H1 (cell line): ENCODE results near the gene MAPK9. TPM values are rescaled to one million over a fixed set of nuclear protein-coding genes. Genes with fewer than 3 reads are reported as not detected.

Source experiments
- CTCF ChIA-PET: fragments of 300-600 bp; sonication (Branson Sonifier 250); formaldehyde crosslinking; loops from one replicate; lab custom pipeline; 2021; ENCODE audit not compliant: partially characterized antibody; lab: Charles Lee
- POLR2A ChIA-PET: fragments of 300-600 bp; sonication (Branson Sonifier 250); formaldehyde crosslinking; loops from one replicate; lab custom pipeline; 2021; ENCODE audit warnings: inconsistent platforms; ENCODE audit not compliant: partially characterized antibody; lab: Charles Lee
- DNase-seq, 2 experiments: peaks; one replicate each; pipeline versions ENCODE4 v3.0.0 to v3.0.0-alpha.2; 2010 to 2022; ENCODE audit warnings: low spot score in 2 of 2, low read depth in 1 of 2, mixed read lengths in 1 of 2
- FAIRE-seq: peaks from 2 replicates; lab custom pipeline; 2011; peaks lifted over from hg19 to GRCh38; lab: Jason Lieb, UNC
- H2AFZ ChIP-seq: 2 replicates; pipeline ENCODE4 v1.8.1; 2012; ENCODE audit warnings: low read length, inconsistent platforms
- H2AK5ac ChIP-seq: 2 replicates; pipeline ENCODE4 v1.6.1; 2013; ENCODE audit warnings: low read depth, low read length
- H2BK120ac ChIP-seq: replicated peaks from 2 replicates; pipeline ENCODE3; 2013; ENCODE audit warnings: low read depth, low read length, inconsistent platforms
- H2BK12ac ChIP-seq: 2 replicates; pipeline ENCODE4 v1.6.1; 2013; ENCODE audit warnings: low read depth, low read length
- H2BK15ac ChIP-seq: 2 replicates; pipeline ENCODE4 v1.6.1; 2013; ENCODE audit warnings: low read length
- H2BK20ac ChIP-seq: 2 replicates; pipeline ENCODE4 v1.6.1; 2013; ENCODE audit warnings: low read length
- H2BK5ac ChIP-seq: 2 replicates; pipeline ENCODE4 v1.6.1; 2013; ENCODE audit warnings: low read depth, low read length
- H3K14ac ChIP-seq: 2 replicates; pipeline ENCODE4 v1.6.1; 2013; ENCODE audit warnings: inconsistent platforms; ENCODE audit not compliant: insufficient read length
- H3K18ac ChIP-seq: 2 replicates; pipeline ENCODE4 v1.6.1; 2013; ENCODE audit warnings: low read length; ENCODE audit errors: extremely low read depth
- H3K23ac ChIP-seq: 2 replicates; pipeline ENCODE4 v1.6.1; 2013; ENCODE audit warnings: inconsistent platforms; ENCODE audit not compliant: insufficient read length
- H3K23me2 ChIP-seq: 2 replicates; pipeline ENCODE4 v1.6.1; 2013; ENCODE audit warnings: low read depth, low read length
- H3K27ac ChIP-seq: 2 replicates; pipeline ENCODE4 v1.6.1; 2011; ENCODE audit warnings: low read depth, low read length, inconsistent platforms
- H3K27me3 ChIP-seq, 4 experiments: replicated peaks in 1 of 4; 1 replicate in 1 of 4; 2 replicates in 3 of 4; pipeline versions ENCODE4 v1.6.1 to v1.8.1; 2011 to 2013; ENCODE audit warnings: low read length in 3 of 4, mild to moderate bottlenecking in 3 of 4, inconsistent platforms in 2 of 4, mixed read lengths in 2 of 4, moderate library complexity in 1 of 4; ENCODE audit not compliant: control insufficient read depth in 3 of 4, insufficient read depth in 3 of 4; ENCODE audit errors: extremely low read depth in 1 of 4
- H3K36me3 ChIP-seq, 4 experiments: 2 replicates each; pipeline versions ENCODE4 v1.6.1 to v1.8.1; 2011 to 2013; ENCODE audit warnings: mild to moderate bottlenecking in 4 of 4, low read length in 3 of 4, moderate library complexity in 2 of 4, control low read depth in 1 of 4, inconsistent platforms in 1 of 4; ENCODE audit not compliant: insufficient read depth in 4 of 4, control insufficient read depth in 2 of 4
- H3K4ac ChIP-seq: replicated peaks from 2 replicates; pipeline ENCODE3; 2013; ENCODE audit warnings: low read length, low read depth, mixed read lengths, inconsistent platforms; ENCODE audit not compliant: insufficient read length
- H3K4me1 ChIP-seq, 4 experiments: replicated peaks in 1 of 4; 1 replicate in 1 of 4; 2 replicates in 3 of 4; pipeline versions ENCODE4 v1.6.1 to v1.8.1; 2011 to 2013; ENCODE audit warnings: low read length in 3 of 4, inconsistent platforms in 2 of 4, mixed read lengths in 1 of 4; ENCODE audit not compliant: insufficient read depth in 4 of 4, control insufficient read depth in 3 of 4
- H3K4me2 ChIP-seq, 2 experiments: 2 replicates each; pipeline versions ENCODE4 v1.6.1 to v1.8.1; 2011 to 2013; ENCODE audit warnings: low read depth in 2 of 2, low read length in 2 of 2, control low read depth in 1 of 2, inconsistent platforms in 1 of 2, mild to moderate bottlenecking in 1 of 2; ENCODE audit not compliant: insufficient read depth in 1 of 2
- H3K4me3 ChIP-seq, 4 experiments: fragments of 200-600, 300-600 bp in 1 of 4; sonication (generic), shearing (Covaris generic), sonication (Bioruptor Twin) in 1 of 4; 2 replicates each; pipeline versions ENCODE4 v1.5.1 to v1.8.1; 2011 to 2016; ENCODE audit warnings: low read length in 4 of 4, low read depth in 3 of 4, control low read depth in 2 of 4, inconsistent platforms in 2 of 4, mild to moderate bottlenecking in 2 of 4, mixed read lengths in 1 of 4, moderate library complexity in 1 of 4; ENCODE audit not compliant: insufficient read depth in 2 of 4; ENCODE audit errors: extremely low read depth in 1 of 4
- H3K56ac ChIP-seq: replicated peaks from 2 replicates; pipeline ENCODE3; 2013; ENCODE audit warnings: low read depth, mild to moderate bottlenecking, mixed read lengths, low read length, inconsistent platforms; ENCODE audit not compliant: insufficient read length
- H3K79me1 ChIP-seq: 2 replicates; pipeline ENCODE4 v1.6.1; 2013; ENCODE audit warnings: low read depth, low read length, control low read depth
- H3K79me2 ChIP-seq, 2 experiments: 2 replicates each; pipeline versions ENCODE4 v1.6.1 to v1.8.1; 2012 to 2013; ENCODE audit warnings: low read length in 2 of 2, mild to moderate bottlenecking in 2 of 2, inconsistent platforms in 1 of 2; ENCODE audit not compliant: insufficient read depth in 2 of 2, control insufficient read depth in 1 of 2
- H3K9ac ChIP-seq, 4 experiments: replicated peaks in 1 of 4; 1 replicate in 1 of 4; 2 replicates in 3 of 4; pipeline versions ENCODE4 v1.6.1 to v1.8.1; 2011 to 2013; ENCODE audit warnings: low read depth in 3 of 4, low read length in 3 of 4, control low read depth in 2 of 4, mild to moderate bottlenecking in 2 of 4, moderate library complexity in 2 of 4, inconsistent platforms in 1 of 4; ENCODE audit errors: extremely low read depth in 1 of 4
- H3K9me3 ChIP-seq, 2 experiments: 2 replicates each; pipeline versions ENCODE4 v1.6.1 to v1.8.1; 2012 to 2013; ENCODE audit warnings: mild to moderate bottlenecking in 2 of 2, moderate library complexity in 2 of 2, control low read depth in 1 of 2, inconsistent platforms in 1 of 2, low read depth in 1 of 2, low read length in 1 of 2, mixed read lengths in 1 of 2; ENCODE audit not compliant: insufficient read depth in 2 of 2
- H4K20me1 ChIP-seq, 2 experiments: replicated peaks in 1 of 2; 2 replicates each; pipeline versions ENCODE3 to v1.8.1; 2011 to 2013; ENCODE audit warnings: inconsistent platforms in 2 of 2, low read length in 2 of 2, mild to moderate bottlenecking in 1 of 2; ENCODE audit not compliant: insufficient read depth in 2 of 2, control insufficient read depth in 1 of 2
- H4K5ac ChIP-seq: 2 replicates; pipeline ENCODE4 v1.6.1; 2013; ENCODE audit warnings: low read length, low read depth, mixed read lengths, inconsistent platforms; ENCODE audit not compliant: insufficient read length
- H4K8ac ChIP-seq: 2 replicates; pipeline ENCODE4 v1.8.0; 2013; ENCODE audit warnings: mild to moderate bottlenecking, moderate library complexity, low read length, inconsistent platforms; ENCODE audit not compliant: insufficient read depth; ENCODE audit errors: extremely low read depth
- H4K91ac ChIP-seq: replicated peaks from 2 replicates; pipeline ENCODE3; 2013; ENCODE audit warnings: low read length, mixed read lengths, inconsistent platforms; ENCODE audit not compliant: insufficient read length
- ASH2L ChIP-seq: fragments of 200-600, 300-600 bp; sonication (generic); IDR thresholded peaks from one replicate; pipeline ENCODE4 v1.7.1; 2017; ENCODE audit warnings: low read length
- CEBPB ChIP-seq: IDR thresholded peaks from 2 replicates; pipeline ENCODE4 v1.6.1; 2012; ENCODE audit warnings: low read depth, low read length
- CTBP2 ChIP-seq: IDR thresholded peaks from 2 replicates; pipeline ENCODE4 v1.7.0; 2011; ENCODE audit warnings: borderline replicate concordance, mild to moderate bottlenecking, moderate library complexity, mixed read lengths, low read length; ENCODE audit not compliant: insufficient read depth, insufficient read length
- KDM1A ChIP-seq: fragments of 200-600, 300-600 bp; sonication (generic); IDR thresholded peaks from 2 replicates; pipeline ENCODE4 v1.7.1; 2016; ENCODE audit warnings: mild to moderate bottlenecking, low read length, borderline replicate concordance
- MAFK ChIP-seq: IDR thresholded peaks from 2 replicates; pipeline ENCODE4 v1.6.1; 2012; ENCODE audit warnings: low read depth, mild to moderate bottlenecking, improper control_type of control experiment, low read length
- PHF8 ChIP-seq: fragments of 200-600 bp; sonication (generic); conservative IDR thresholded peaks from 2 replicates; pipeline ENCODE4 v1.7.1; 2012; ENCODE audit warnings: low read depth, mild to moderate bottlenecking, inconsistent platforms, low read length, moderate library complexity
- POLR2A ChIP-seq, 2 experiments: IDR thresholded peaks; 1 replicate in 1 of 2; 2 replicates in 1 of 2; pipeline ENCODE4 v1.6.1; 2011; ENCODE audit warnings: low read depth in 2 of 2, low read length in 2 of 2, mild to moderate bottlenecking in 2 of 2; ENCODE audit errors: control extremely low read depth in 1 of 2
- RAD21 ChIP-seq, 2 experiments: IDR thresholded peaks in 1 of 2; conservative IDR thresholded peaks in 1 of 2; 2 replicates each; pipeline ENCODE4 v1.6.1; 2011; ENCODE audit warnings: low read depth in 2 of 2, low read length in 2 of 2, improper control_type of control experiment in 1 of 2, inconsistent platforms in 1 of 2, mild to moderate bottlenecking in 1 of 2, moderate library complexity in 1 of 2
- SIN3A ChIP-seq, 2 experiments: IDR thresholded peaks in 1 of 2; conservative IDR thresholded peaks in 1 of 2; 2 replicates each; pipeline ENCODE4 v1.6.1; 2011 to 2012; ENCODE audit warnings: low read length in 2 of 2, improper control_type of control experiment in 1 of 2, low read depth in 1 of 2, mild to moderate bottlenecking in 1 of 2
- SIRT6 ChIP-seq: IDR thresholded peaks from one replicate; pipeline ENCODE4 v1.7.1; 2012; ENCODE audit warnings: low read length, inconsistent platforms
- TAF1 ChIP-seq: IDR thresholded peaks from 2 replicates; pipeline ENCODE4 v1.6.1; 2011; ENCODE audit warnings: mild to moderate bottlenecking, low read depth, low read length
- TBP ChIP-seq: IDR thresholded peaks from 2 replicates; pipeline ENCODE4 v1.6.1; 2011; ENCODE audit warnings: low read depth, low read length, improper control_type of control experiment
- USF2 ChIP-seq: IDR thresholded peaks from 2 replicates; pipeline ENCODE4 v1.6.1; 2011; ENCODE audit warnings: low read length, improper control_type of control experiment
- YY1 ChIP-seq: IDR thresholded peaks from 2 replicates; pipeline ENCODE4 v1.6.1; 2011; ENCODE audit warnings: low read depth, mild to moderate bottlenecking, low read length
- WGBS, 2 experiments: shearing (Covaris generic) in 1 of 2; methylation state at CpG; one replicate each; pipeline versions ENCODE4 v1.1.6 to v1.1.7; 2013 to 2015; ENCODE audit warnings: low lambda C conversion rate in 2 of 2, mixed read lengths in 2 of 2, inconsistent platforms in 1 of 2, low coverage in 1 of 2, missing lambda C conversion rate in 1 of 2; ENCODE audit not compliant: insufficient replicate concordance in 2 of 2, insufficient coverage in 1 of 2, insufficient read length in 1 of 2; ENCODE audit errors: extremely low coverage in 1 of 2, missing lambda C conversion rate in 1 of 2; 5-methylcytosine and 5-hydroxymethylcytosine counted together
- polyA plus RNA-seq, 7 experiments: library from polyadenylated mRNA; depleted of rRNA in 3 of 7; stranded (reverse) in 5 of 7; unstranded in 2 of 7; fragments of >200 nt in 5 of 7; fragments of 200-250 nt in 2 of 7; gene quantifications; 1 replicate in 5 of 7; 2 replicates in 1 of 7; 4 replicates in 1 of 7; pipeline versions ENCODE4 v1.2.1 to v1.2.3, GENCODE V29; 2011 to 2013; ENCODE audit warnings: missing spikeins in 2 of 7, mixed read lengths in 2 of 7
- total RNA-seq: library from RNA; stranded (reverse); fragmentation: NEBNext Ultra II Directional; extraction: Animal tissue kit (Norgen Biotek cat#: 25700); gene quantifications from 2 replicates; pipeline ENCODE4 v1.2.1, GENCODE V29; 2021

MAPK9 gene
- total and polyA plus RNA-seq, 2 of the 8 experiments (the other 6 are each of a cell fraction or from before 2014, with no cell fraction given): 22.3 to 43.7 TPM

GRCh38 chr5:180235846-180236245 lies 56.0 kb downstream of the MAPK9 start:
- H3K36me3 ChIP-seq: peaks cover 5 to 33% (median 9%) of the 10 kb centered on the region in 4 experiments; a peak in 6 of 8 replicates
- TF ChIP-seq POLR2A (IDR thresholded peaks at IDR 0.05; ENCODE audit: control extremely low read depth in 1 of 2, low read depth in 2 of 2, low read length in 2 of 2) (no peak), SIN3A (conservative IDR thresholded peaks at IDR 0.05 in 1 of 2, IDR thresholded peaks at IDR 0.05 in 1 of 2; ENCODE audit: low read depth in 1 of 2, low read length in 2 of 2) (no peak), SIRT6 (no peak), KDM1A (no peak), CEBPB (no peak), USF2 (no peak), YY1 (no peak), PHF8 (no peak), MAFK (no peak), CTBP2 (no peak), ASH2L (no peak), TAF1 (no peak), RAD21 (IDR thresholded peaks at IDR 0.05 in 1 of 2, conservative IDR thresholded peaks at IDR 0.05 in 1 of 2; ENCODE audit: low read depth in 2 of 2, low read length in 2 of 2) (no peak), TBP (no peak)

More at GRCh38 chr5:180235846-180236245, 56.0 kb downstream of the MAPK9 start:
- Histone ChIP-seq H3K14ac (no peak overlapping the region), H4K5ac (no peak overlapping the region), H3K18ac (no peak overlapping the region), H4K20me1 (no peaks in the 10 kb centered on the region), H3K4me2 (no peak overlapping the region), H2AK5ac (no peak overlapping the region), H3K79me1 (no peaks in the 10 kb centered on the region), H2BK20ac (no peak overlapping the region), H3K56ac (no peak overlapping the region), H3K9ac (no peak overlapping the region), H3K4ac (no peak overlapping the region), H4K8ac (no peak overlapping the region), H2BK15ac (no peak overlapping the region), H3K4me1 (no peaks in the 10 kb centered on the region; a peak in 1 of 7 replicates), H3K27me3 (no peaks in the 10 kb centered on the region), H2BK120ac (no peak overlapping the region), H3K9me3 (no peaks in the 10 kb centered on the region), H2BK12ac (no peak overlapping the region), H3K23ac (no peak overlapping the region), H2AFZ (no peak overlapping the region), H3K4me3 (no peak overlapping the region), H3K79me2 (no peaks in the 10 kb centered on the region), H2BK5ac (no peak overlapping the region), H3K23me2 (no peaks in the 10 kb centered on the region), H3K27ac (no peak overlapping the region), H4K91ac (no peak overlapping the region)
- no peak for FAIRE-seq
- POLR2A ChIA-PET: no interaction called here
- DNase-seq: no peak
- CTCF ChIA-PET: interaction anchor here (1.5 kb wide), 1 partner anchor 8 kb away, joined by 4 read pairs; no protein-coding TSS in a partner anchor
- 79% methylated on average over 1 of the region's 1 CpG; no CpG with 5 or more reads in 1 of the 2 experiments for WGBS, 2 experiments
